Neural cell (in vitro differentiated cells): Measurements from ENCODE around the gene CEL. TPM values are rescaled to one million over a fixed set of nuclear protein-coding genes. Genes with fewer than 3 reads are reported as not detected.

Experiments
- H2AFZ ChIP-seq: fragments of 200-600, 300-800 bp; sonication (generic), shearing (Covaris generic); 2 replicates; pipeline ENCODE4 v1.6.0; 2014; ENCODE audit warnings: low read depth, mild to moderate bottlenecking, antibody characterized with exemption, low read length, moderate library complexity
- H3F3A ChIP-seq: fragments of 200-600 bp; shearing (Covaris generic); 2 replicates; pipeline ENCODE4 v1.6.1; 2016; ENCODE audit warnings: mild to moderate bottlenecking, moderate library complexity, mixed read lengths, antibody characterized with exemption, low read length; ENCODE audit not compliant: insufficient read depth, poor library complexity, severe bottlenecking
- H3K27ac ChIP-seq: fragments of 200-600, 300-800 bp; sonication (generic), shearing (Covaris generic); 2 replicates; pipeline ENCODE4 v1.5.1; 2014; ENCODE audit warnings: mild to moderate bottlenecking, low read length, moderate library complexity
- H3K27me3 ChIP-seq: fragments of 300-800, 200-600 bp; sonication (generic), shearing (Covaris generic); 2 replicates; pipeline ENCODE4 v1.6.0; 2014; ENCODE audit warnings: mild to moderate bottlenecking, low read depth, low read length, moderate library complexity; ENCODE audit not compliant: insufficient read depth
- H3K36me3 ChIP-seq: fragments of 300-800, 200-600 bp; sonication (generic), shearing (Covaris generic); 2 replicates; pipeline ENCODE4 v1.5.1; 2014; ENCODE audit warnings: mild to moderate bottlenecking, antibody characterized with exemption, low read length, moderate library complexity; ENCODE audit not compliant: insufficient read depth
- H3K4me2 ChIP-seq: fragments of 300-800, 200-600 bp; sonication (generic), shearing (Covaris generic); 2 replicates; pipeline ENCODE4 v1.6.0; 2014; ENCODE audit warnings: mild to moderate bottlenecking, low read length
- H3K4me3 ChIP-seq: fragments of 300-800, 200-600 bp; sonication (generic), shearing (Covaris generic); 2 replicates; pipeline ENCODE4 v1.5.1; 2014; ENCODE audit warnings: mild to moderate bottlenecking, low read length, moderate library complexity
- H3K79me2 ChIP-seq: fragments of 200-600 bp; shearing (Covaris generic); replicated peaks from 2 replicates; pipeline ENCODE4 v1.6.0; 2014; ENCODE audit warnings: mild to moderate bottlenecking, low read length, moderate library complexity; ENCODE audit not compliant: insufficient read depth
- H3K9ac ChIP-seq: fragments of 300-800, 200-600 bp; sonication (generic), shearing (Covaris generic); 2 replicates; pipeline ENCODE4 v1.6.1; 2016; ENCODE audit warnings: mild to moderate bottlenecking, low read length, mixed read lengths
- H3K9me2 ChIP-seq: fragments of 200-600 bp; shearing (Covaris generic); 2 replicates; pipeline ENCODE4 v1.6.1; 2016; ENCODE audit warnings: mild to moderate bottlenecking, low read length, mixed read lengths; ENCODE audit not compliant: insufficient read depth
- H3K9me3 ChIP-seq: fragments of 200-600, 300-800 bp; sonication (generic), shearing (Covaris generic); 2 replicates; pipeline ENCODE4 v1.6.1; 2016; ENCODE audit warnings: mild to moderate bottlenecking, mixed run types, low read length, moderate library complexity, mixed read lengths
- H4K20me1 ChIP-seq: fragments of 200-600 bp; shearing (Covaris generic); 2 replicates; pipeline ENCODE4 v1.6.1; 2016; ENCODE audit warnings: mild to moderate bottlenecking, mixed run types; ENCODE audit not compliant: insufficient read depth
- CTCF ChIP-seq: fragments of 450-650 bp; IDR thresholded peaks from 2 replicates; pipeline ENCODE4 v1.5.1; 2014; ENCODE audit warnings: antibody characterized with exemption, mild to moderate bottlenecking, moderate library complexity; ENCODE audit not compliant: poor library complexity, severe bottlenecking
- EP300 ChIP-seq: fragments of 450-650 bp; conservative IDR thresholded peaks from 2 replicates; pipeline ENCODE4 v1.6.1; 2014; ENCODE audit warnings: antibody characterized with exemption, mild to moderate bottlenecking, moderate library complexity; ENCODE audit not compliant: poor library complexity, severe bottlenecking
- EZH2 ChIP-seq: fragments of 200-600, 300-800 bp; shearing (Covaris generic), sonication (generic); IDR thresholded peaks from 2 replicates; pipeline ENCODE4 v1.6.1; 2014; ENCODE audit warnings: antibody characterized with exemption, low read length, borderline replicate concordance, mild to moderate bottlenecking; ENCODE audit not compliant: insufficient read depth, poor library complexity, severe bottlenecking
- MXI1 ChIP-seq: fragments of 450-650 bp; conservative IDR thresholded peaks from 2 replicates; pipeline ENCODE4 v1.6.1; 2014; ENCODE audit warnings: antibody characterized with exemption, mild to moderate bottlenecking; ENCODE audit not compliant: poor library complexity, severe bottlenecking
- POLR2AphosphoS5 ChIP-seq: IDR thresholded peaks from 2 replicates; pipeline ENCODE4 v1.6.1; 2012
- RAD21 ChIP-seq: fragments of 450-650 bp; conservative IDR thresholded peaks from 2 replicates; pipeline ENCODE4 v1.6.1; 2014; ENCODE audit warnings: antibody characterized with exemption, mild to moderate bottlenecking, moderate library complexity
- REST ChIP-seq: IDR thresholded peaks from 2 replicates; pipeline ENCODE4 v1.6.1; 2012; ENCODE audit warnings: borderline replicate concordance
- SMC3 ChIP-seq: fragments of 450-650 bp; conservative IDR thresholded peaks from 2 replicates; pipeline ENCODE4 v1.6.1; 2014; ENCODE audit warnings: antibody characterized with exemption, mild to moderate bottlenecking, moderate library complexity; ENCODE audit not compliant: poor library complexity
- TAF1 ChIP-seq: IDR thresholded peaks from 2 replicates; pipeline ENCODE4 v1.6.1; 2012; ENCODE audit warnings: low read depth
- polyA plus RNA-seq: library from polyadenylated mRNA; depleted of rRNA; stranded (reverse); fragments of >200 nt; gene quantifications from 2 replicates; pipeline ENCODE4 v1.2.3, GENCODE V29; 2014

CEL gene
- polyA plus RNA-seq, 1 donor from 2014 or later, result 0.95 TPM

- TF ChIP-seq TAF1 (no peak), RAD21 (no peak), EZH2 (no peak), REST (no peak), SMC3 (no peak), EP300 (no peak), MXI1 (no peak), POLR2AphosphoS5 (no peak), CTCF (no peak)
- H3K4me3 ChIP-seq, result no peak overlapping the region
- H3K27ac ChIP-seq, result no peak overlapping the region
- H2AFZ ChIP-seq, result no peak overlapping the region
- no peaks in the 10 kb centered on the region for H3K36me3 ChIP-seq
- H3K27me3 ChIP-seq, result no peaks in the 10 kb centered on the region
- H3K9me2 ChIP-seq, result no peaks in the 10 kb centered on the region
- no peak overlapping the region for H3K9ac ChIP-seq
- H3F3A ChIP-seq, result no peaks in the 10 kb centered on the region
- no peak overlapping the region for H3K4me2 ChIP-seq
- no peaks in the 10 kb centered on the region for H3K79me2 ChIP-seq
- no peaks in the 10 kb centered on the region for H3K9me3 ChIP-seq
- no peaks in the 10 kb centered on the region for H4K20me1 ChIP-seq
Measured at GRCh38 chr9:133049043-133049442, 12.7 kb upstream of the CEL start.

- Histone ChIP-seq H3K27ac (no peak overlapping the region), H4K20me1 (no peaks in the 10 kb centered on the region), H3K9me2 (no peaks in the 10 kb centered on the region), H3K4me3 (no peak overlapping the region), H3K9me3 (no peaks in the 10 kb centered on the region), H3F3A (no peaks in the 10 kb centered on the region), H3K27me3 (no peaks in the 10 kb centered on the region), H3K9ac (no peak overlapping the region), H3K4me2 (no peak overlapping the region), H3K79me2 (no peaks in the 10 kb centered on the region), H2AFZ (no peak overlapping the region), H3K36me3 (no peaks in the 10 kb centered on the region)
- TF ChIP-seq POLR2AphosphoS5, result no peak
- no peak for TF ChIP-seq TAF1
- TF ChIP-seq RAD21, result no peak
- TF ChIP-seq EP300, result no peak
- TF ChIP-seq SMC3, result no peak
- no peak for TF ChIP-seq CTCF
- TF ChIP-seq MXI1, result no peak
- no peak for TF ChIP-seq REST
- TF ChIP-seq EZH2, result no peak
Measured at GRCh38 chr9:133050142-133050541, 11.6 kb upstream of the CEL start.
